ENCODE results near the gene ARFIP1.
A peak's percentile ranks its signal among the peaks of the same experiment; 100 is the strongest.

ARFIP1 gene

GRCh38 chr4:152901205-152901604 lies 121.5 kb downstream of the ARFIP1 start:
- no peak for DNase-seq

- no peak for DNase-seq
Measured at GRCh38 chr4:152903658-152904057, 123.9 kb downstream of the ARFIP1 start.

- DNase-seq, result no peak
Measured at GRCh38 chr4:152909901-152910300, 130.1 kb downstream of the ARFIP1 start.

GRCh38 chr4:152910521-152910920 lies 130.8 kb downstream of the ARFIP1 start:
- DNase-seq, result no peak

- DNase-seq, result no peak
Measured at GRCh38 chr4:152917543-152918395, 138.0 kb downstream of the ARFIP1 start.

- DNase-seq, result no peak
Measured at GRCh38 chr4:152919826-152920225, 140.1 kb downstream of the ARFIP1 start.

- no peak for DNase-seq
Measured at GRCh38 chr4:152920768-152921167, 141.0 kb downstream of the ARFIP1 start.

- DNase-seq, result no peak
Measured at GRCh38 chr4:152921284-152921683, 141.5 kb downstream of the ARFIP1 start.

- DNase-seq, result no peak
Measured at GRCh38 chr4:152925851-152926250, 146.1 kb downstream of the ARFIP1 start.

- DNase-seq, result no peak
Measured at GRCh38 chr4:152926959-152927358, 147.2 kb downstream of the ARFIP1 start.

GRCh38 chr4:152927737-152928136 lies 148.0 kb downstream of the ARFIP1 start:
- no peak for DNase-seq

GRCh38 chr4:152928286-152928685 lies 148.5 kb downstream of the ARFIP1 start:
- no peak for DNase-seq

GRCh38 chr4:152929888-152930287 lies 150.1 kb downstream of the ARFIP1 start:
- no peak for DNase-seq

- DNase-seq, result peak; percentile 42
Measured at GRCh38 chr4:152935143-152935542, 155.4 kb downstream of the ARFIP1 start.

- peak; percentile 33 for DNase-seq
Measured at GRCh38 chr4:152935631-152936445, 156.1 kb downstream of the ARFIP1 start, which contains the start of gene FHDC1. Gene FHDC1 (plus strand): TSS chr4:152936323. CDS start chr4:152943058, 6,735 bp downstream.

GRCh38 chr4:152936446-152937335 lies 156.9 kb downstream of the ARFIP1 start:
- DNase-seq, result peak; percentile 39

- DNase-seq, result peak; percentile 36
Measured at GRCh38 chr4:152937336-152938236, 157.8 kb downstream of the ARFIP1 start.

- DNase-seq, result no peak
Measured at GRCh38 chr4:152938237-152938947, 158.6 kb downstream of the ARFIP1 start.

GRCh38 chr4:152939621-152940020 lies 159.9 kb downstream of the ARFIP1 start:
- no peak for DNase-seq

GRCh38 chr4:152940461-152940860 lies 160.7 kb downstream of the ARFIP1 start:
- DNase-seq, result no peak

- no peak for DNase-seq
Measured at GRCh38 chr4:152941411-152941810, 161.7 kb downstream of the ARFIP1 start.
